GM19099 (cell line): ENCODE data around the gene CFAP410.

Experiments used
- POLR2A ChIP-seq: IDR thresholded peaks from 3 replicates; pipeline ENCODE4 v1.6.1; 2011; ENCODE audit warnings: low read depth; ENCODE audit not compliant: insufficient read length; ENCODE audit errors: extremely low read depth

CFAP410 gene

DNA sequence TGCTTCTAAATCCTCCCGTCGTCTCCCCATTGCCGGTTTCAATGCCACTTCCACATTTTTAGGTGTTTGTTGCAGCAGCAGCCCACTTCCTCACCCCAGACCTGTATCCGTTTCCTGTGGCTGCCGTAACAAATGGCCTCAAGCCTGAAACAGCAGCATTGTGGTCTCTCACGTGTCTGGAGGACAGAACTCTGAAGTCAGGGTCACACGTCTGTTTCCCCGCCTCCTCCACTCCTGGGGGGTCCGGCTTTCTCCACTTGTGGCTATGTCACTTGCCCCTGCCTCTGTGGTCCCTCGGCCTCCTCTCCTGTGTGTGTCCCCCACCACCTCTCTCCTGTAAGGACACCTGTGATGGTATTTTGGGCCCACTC, 36.1 kb upstream of the CFAP410 start:
- TF ChIP-seq POLR2A, result no peak

DNA sequence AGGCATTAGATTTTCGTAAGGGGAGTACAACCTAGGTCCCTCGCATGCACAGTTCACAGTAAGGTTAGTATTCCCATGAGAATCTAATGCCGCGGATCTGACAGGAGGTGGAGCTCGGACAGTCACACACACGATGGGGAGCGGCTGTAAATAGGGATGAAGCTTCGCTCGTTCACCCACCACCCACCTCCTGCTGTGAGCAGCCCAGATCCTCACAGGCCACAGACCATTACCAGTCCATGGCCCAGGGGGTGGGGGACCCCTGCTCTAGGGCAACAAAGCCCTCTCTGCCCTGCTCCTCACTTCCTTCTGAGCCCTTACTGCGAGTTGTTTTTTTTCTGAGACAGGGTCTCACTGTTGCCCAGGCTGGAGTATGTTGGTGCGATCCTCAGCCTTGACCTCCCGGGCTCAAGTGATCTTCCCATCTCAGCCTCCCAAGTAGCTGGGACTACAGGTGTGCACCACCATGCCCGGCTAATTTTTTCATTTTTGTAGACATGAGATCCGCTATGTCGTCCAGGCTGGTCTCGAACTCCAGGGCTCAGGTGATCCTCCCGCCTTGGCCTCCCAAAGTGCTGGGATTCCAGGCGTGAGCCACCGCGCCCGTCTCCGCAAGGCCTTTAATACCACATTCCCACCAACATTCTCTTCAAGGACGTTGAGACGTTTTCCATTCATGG, 35.6 kb upstream of the CFAP410 start:
- no peak for TF ChIP-seq POLR2A

DNA sequence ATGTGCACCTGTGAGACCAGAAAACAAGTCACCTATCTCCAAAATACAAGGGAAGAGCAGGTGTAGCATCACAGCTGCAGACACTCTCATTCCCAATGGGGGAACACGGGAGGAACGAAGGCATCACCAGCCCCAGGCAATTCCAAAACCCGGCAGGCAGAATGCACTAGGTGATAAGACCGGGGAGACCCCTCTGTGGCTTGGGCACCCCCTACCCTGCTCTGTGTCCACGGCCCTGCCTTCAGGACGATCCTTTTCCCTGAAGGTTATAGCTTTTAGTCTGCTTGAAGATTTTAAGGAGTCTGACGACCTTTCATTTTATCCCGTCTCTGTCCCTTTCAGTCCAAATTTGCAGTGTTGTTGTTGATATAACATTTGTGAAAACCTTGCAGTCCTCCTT, 33.4 kb upstream of the CFAP410 start:
- no peak for TF ChIP-seq POLR2A

DNA sequence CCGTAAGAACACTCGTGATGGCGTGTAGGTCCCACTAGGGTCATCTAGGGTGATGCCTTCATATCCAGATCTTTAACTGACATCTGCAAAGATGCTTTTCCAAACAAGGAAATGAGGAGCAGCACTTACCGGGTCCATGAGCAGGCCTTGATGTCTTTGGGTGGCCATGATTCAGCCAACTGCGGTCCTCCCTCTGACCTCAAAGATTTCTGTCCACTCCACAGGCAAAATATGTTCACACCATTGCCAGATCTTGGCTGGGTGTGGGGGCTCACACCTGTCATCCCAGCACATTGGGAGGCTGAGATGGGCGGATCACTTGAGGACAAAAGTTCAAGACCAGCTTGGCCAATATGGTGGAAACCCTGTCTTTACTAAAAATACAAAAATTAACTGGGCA, 32.4 kb upstream of the CFAP410 start:
- no peak for TF ChIP-seq POLR2A

DNA sequence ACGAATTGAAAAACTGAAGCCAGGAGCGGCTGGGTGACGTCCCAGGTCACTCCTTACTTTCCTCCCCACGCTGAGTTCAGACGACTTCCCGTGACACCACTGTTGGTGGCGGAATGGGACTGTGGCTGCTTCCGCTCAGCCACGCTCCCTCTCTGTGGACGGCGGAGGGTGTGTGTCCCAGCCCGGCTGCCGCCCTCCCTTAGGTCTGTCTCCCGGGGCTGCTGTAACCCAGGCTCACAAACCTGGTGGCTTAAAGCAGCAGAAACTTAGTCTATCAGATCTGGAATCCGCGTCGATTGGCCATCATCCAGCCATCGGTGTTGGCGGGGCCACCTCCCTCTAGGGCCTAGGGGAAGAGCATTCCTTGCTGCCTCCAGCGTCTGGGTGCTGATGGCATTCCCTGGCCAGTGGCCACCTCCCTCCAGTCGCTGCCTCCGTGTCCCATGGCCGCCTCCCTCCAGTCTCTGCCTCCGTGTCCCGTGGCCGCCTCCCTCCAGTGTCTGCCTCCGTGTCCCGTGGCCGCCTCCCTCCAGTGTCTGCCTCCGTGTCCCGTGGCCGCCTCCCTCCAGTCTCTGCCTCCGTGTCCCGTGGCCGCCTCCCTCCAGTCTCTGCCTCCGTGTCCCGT, 31.7 kb upstream of the CFAP410 start:
- no peak for TF ChIP-seq POLR2A

DNA sequence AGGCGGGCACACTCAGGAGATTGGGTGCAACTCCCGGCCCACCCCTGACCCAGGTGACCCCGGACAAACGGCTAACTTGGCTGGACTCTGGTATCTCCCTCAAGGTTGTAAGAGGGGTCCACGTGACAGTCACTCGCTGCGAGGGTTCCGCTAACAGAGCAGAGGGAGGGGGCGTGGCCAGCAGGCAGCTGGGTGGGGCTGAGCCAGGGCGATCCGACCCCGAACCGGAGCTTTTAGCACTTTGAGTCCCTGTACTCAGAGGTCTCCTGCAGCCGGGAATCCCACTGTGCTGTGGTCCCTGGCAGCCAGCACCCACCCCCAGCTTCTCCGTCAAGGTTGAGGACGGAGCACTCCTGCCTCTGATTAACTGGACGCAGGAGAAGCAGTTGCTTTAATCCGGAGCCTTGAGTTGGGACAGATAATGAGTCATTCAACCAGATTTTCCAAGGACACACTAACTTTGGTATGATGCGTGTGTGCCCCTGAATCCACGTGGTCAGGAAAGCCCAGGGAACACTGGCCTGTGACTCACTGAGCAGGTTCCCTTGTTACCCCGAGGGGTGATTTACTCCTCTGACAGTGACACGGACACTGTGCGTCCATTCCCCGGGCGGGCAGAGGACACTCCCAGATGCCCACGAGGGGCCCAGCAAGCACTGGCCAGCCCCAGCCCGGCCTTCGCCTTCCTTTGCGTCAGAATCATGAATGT, 31.0 kb upstream of the CFAP410 start:
- TF ChIP-seq POLR2A, result no peak

DNA sequence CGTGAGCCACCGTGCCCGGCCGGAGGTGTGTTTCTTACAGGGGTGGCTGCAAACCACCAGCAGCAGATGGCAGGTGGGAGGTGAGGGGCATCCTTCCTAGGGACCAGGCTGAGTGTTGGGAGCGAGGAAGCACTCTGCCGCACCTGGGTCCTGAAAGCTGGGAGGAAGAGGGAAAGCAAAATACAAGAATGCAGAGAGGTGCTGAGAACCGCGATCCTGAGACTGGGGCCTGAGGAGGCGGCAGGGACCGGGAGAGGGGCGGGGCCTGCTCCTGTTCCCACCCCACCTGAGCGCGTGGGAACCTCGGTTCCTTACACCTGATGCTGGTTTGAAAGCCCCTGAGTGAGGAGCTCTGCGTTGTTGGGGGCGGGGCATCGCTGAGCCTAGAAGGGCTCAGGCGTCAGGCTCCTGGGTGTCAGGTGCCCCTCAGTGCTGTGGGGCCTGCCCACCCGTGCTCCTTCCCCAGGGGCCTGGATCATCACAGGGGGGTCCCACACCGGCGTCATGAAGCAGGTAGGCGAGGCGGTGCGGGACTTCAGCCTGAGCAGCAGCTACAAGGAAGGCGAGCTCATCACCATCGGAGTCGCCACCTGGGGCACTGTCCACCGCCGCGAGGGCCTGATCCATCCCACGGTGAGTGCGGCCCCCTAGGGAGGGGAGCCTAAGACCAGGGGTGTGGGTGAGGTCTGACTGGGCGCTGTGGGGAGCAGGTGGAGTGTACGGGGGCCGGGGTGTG, 29.7 kb upstream of the CFAP410 start:
- TF ChIP-seq POLR2A, result no peak

DNA sequence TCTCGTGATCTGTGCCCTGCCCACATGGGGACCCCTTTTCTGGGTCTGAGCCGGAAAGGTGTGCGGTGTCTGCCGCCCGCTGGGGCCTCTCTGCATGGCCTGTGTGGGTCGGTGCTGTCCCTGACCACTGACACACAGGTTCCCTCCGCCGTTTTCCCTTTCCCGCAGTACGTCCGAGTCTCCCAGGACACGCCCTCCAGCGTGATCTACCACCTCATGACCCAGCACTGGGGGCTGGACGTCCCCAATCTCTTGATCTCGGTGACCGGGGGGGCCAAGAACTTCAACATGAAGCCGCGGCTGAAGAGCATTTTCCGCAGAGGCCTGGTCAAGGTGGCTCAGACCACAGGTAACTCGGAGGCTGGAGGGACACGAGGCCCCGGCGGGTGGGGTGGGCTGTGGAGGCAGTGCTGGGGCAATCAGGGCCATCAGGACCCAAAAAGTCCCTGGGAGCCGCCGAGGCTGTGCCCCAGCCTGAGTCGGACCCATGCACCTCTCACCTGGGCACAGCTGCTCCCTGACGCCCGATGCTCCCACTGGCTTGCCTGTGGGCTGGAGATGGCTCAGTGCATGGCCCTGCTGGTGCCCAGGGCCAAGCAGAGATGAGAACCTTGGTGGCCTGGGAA, 27.5 kb upstream of the CFAP410 start:
- TF ChIP-seq POLR2A, result no peak

DNA sequence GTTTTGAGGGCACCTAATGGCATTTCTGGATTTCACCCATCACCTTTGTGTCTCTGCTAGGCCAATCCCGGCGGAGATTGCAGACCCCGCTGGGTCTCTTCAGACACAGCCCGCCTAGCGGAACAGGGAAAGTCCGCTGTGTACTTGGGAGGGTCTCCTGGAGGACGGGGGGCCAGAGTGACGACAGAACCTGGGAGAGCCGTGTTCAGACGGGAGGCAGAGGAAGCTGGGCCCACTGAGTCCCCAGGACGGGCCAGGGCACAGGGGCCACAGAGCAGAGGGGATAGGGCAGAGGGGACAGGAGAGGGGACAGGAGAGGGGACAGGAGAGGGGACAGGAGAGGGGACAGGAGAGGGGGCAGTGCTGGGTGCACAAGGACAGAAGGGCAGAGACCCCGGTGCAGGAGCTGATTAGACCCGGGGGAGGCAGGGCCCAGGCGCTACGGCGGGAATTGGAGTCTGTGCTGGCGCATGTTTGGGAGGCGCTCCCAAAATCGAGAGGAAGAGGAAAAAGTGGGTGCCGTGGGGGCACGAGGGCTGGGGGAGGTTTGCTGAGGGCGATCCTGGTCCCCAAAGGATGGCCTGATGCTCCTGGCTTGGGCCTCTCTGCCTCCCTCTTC, 26.9 kb upstream of the CFAP410 start:
- TF ChIP-seq POLR2A, result no peak

DNA sequence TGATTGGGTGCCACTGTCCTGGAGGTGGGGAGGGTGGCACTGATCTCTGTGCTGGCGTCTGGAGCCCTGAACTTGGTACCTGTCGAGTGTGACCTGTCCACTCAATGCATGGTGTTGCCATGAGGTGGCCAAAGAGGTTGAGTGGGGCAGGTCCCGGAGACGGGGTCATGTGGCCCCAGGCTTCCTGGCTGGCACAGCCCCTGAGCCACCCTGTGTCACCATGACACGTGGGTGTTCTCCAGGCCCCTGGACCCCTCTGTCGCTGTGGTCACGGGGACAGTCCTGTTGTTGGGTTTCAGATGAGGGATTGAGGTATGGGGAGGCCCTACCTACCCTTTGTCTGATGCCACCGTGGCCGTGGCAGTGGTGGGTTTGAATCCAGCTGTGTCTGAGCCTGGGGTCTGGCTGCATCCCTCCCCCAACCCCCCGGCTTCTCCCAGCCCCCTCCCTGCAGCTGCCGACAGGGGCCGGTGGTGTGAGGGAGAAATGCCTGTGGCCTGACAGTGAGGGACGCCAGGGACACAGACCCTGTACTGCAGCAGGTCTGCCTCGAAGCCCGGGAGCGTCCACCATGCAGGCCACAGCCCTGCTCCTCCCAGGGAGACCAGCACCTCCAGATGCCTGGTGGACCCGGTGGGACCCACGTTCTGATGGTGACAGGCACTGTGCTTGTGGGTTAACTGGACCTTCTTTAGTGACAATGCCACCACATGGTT, 26.2 kb upstream of the CFAP410 start:
- TF ChIP-seq POLR2A, result no peak

DNA sequence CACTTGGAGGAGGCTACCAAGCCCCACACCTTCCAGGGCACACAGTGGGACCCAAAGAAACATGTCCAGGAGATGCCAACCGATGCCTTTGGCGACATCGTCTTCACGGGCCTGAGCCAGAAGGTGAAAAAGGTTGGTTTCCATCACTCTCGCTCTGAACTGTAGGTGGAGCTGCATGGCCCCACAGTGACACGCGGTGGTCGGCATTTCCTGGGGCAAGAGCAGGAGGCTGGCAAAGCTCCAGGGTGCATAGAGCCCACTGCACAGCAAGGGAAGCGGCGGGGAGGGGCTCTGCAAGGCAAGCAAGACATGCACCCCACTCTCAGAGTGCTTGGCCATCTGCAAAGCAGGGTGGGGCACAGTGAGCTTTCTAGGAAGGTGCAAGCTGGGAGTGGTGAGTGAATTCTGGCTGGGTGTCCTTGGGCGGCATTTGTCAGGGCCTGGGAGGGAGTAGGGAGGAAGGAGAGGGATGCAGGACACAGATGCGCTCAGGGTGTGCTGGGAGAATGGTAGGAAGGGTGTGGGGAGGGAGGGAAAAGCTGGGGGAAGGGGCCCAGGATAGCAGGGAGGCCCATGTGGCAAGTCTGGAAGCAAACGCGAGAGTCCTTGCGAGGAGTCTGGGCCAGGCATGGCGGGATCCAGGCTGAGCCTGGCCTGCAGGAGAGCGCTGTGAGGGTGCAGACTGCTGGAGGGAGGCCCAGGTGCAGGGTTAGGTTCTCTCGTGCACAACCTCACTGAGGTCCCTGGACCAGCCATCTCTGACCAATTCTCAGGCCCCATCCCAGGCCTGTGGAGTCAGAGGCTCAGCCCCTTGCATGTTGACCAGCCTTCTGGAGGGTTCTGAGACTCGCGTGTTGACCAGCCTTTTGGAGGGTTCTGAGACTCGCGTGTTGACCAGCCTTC, 25.2 kb upstream of the CFAP410 start:
- TF ChIP-seq POLR2A, result no peak

DNA sequence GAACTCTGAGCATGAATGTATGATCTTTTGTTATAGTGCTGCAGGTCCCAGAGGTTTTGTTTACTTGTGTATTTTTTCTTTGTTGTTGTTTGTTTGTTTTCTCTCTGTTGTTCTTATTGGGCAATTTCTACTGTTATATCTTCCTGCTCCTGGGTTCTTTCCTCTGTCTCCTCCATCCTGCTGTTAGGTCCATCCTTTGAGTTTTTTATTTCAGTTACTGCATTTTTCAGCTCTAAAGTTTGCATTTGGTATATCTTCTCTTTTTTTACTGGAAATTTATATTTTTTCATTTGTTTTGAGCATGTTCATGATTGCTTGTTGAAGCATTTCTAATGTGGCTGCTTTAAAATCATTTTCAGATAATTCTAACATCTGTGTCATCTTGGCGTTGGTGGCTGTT, 24.1 kb upstream of the CFAP410 start:
- TF ChIP-seq POLR2A, result no peak

DNA sequence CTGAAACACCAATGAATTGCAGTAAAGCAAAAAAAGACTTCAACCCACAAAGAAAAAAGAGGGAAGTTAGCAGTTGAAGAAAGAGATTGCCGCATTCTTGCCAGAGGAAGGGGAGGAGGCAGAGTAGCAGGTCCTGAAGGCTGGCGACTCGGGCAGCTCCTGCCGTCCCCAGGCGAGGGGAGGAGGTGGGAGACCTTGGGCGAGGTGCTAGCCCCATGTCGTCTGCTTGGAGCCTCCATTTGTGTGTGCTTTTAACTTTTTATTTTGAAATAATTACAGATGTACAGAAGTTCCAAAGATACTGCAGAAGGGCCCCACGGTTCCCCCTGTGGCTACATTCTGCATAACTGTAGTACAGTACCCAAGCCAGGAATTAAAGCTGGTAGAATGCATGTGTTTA, 21.0 kb upstream of the CFAP410 start:
- no peak for TF ChIP-seq POLR2A

DNA sequence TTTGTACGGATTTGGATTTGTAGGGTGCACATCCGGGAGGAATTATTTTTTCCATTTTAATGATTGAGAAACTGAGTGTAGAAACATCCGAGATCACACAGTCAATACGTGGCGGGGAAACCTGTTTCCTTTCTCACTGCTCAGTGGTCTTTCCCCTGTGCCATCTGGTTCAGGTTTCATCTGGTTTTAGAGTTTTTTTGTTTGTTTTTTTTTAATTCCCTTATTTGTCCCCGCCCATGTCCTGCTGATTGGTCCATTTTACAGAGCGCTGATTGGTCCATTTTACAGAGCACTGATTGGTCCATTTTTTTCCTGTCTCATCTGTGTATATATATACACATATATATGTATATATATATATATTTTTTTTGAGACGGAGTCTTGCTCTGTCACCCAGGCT, 20.2 kb upstream of the CFAP410 start:
- no peak for TF ChIP-seq POLR2A
